ENCODE measurements around the gene VGLL2. TPM values are rescaled to one million over a fixed set of nuclear protein-coding genes. Genes with fewer than 3 reads are reported as not detected.

The VGLL2 gene
- total RNA-seq, 2 donors from 2014 or later = 0.28 TPM; not detected in 1

GRCh38 chr6:117307655-117308054, 42.3 kb downstream of the VGLL2 start:
- Histone ChIP-seq H3K27ac (no peak overlapping the region), H3K9me3 (no peaks in the 10 kb centered on the region), H3K4me1 (replicated peaks) (no peaks in the 10 kb centered on the region), H3K36me3 (no peaks in the 10 kb centered on the region), H3K27me3 (replicated peaks; ENCODE audit: insufficient read depth) (no peaks in the 10 kb centered on the region), H3K4me3 (no peak overlapping the region)
- intact Hi-C loops (cut with DNase I) = no loop called here
- DNase-seq (ENCODE audit: low spot score) = no peak
- TF ChIP-seq POLR2AphosphoS5 (IDR thresholded peaks at IDR 0.05) (no peak), POLR2A (IDR thresholded peaks at IDR 0.05) (no peak), CTCF (IDR thresholded peaks at IDR 0.05) (no peak)
- WGBS = 91% methylated on average over 3 of the region's 3 CpGs

- H3K9me3 ChIP-seq = no peaks in the 10 kb centered on the region
- no peak overlapping the region for H3K4me3 ChIP-seq
- intact Hi-C loops (cut with DNase I) = no loop called here
- no peak for DNase-seq (ENCODE audit: low spot score)
- WGBS = 69% methylated on average over 3 of the region's 3 CpGs
- H3K4me1 ChIP-seq (replicated peaks) = no peaks in the 10 kb centered on the region
- no peaks in the 10 kb centered on the region for H3K36me3 ChIP-seq
- no peak for TF ChIP-seq POLR2AphosphoS5 (IDR thresholded peaks at IDR 0.05)
- no peaks in the 10 kb centered on the region for H3K27me3 ChIP-seq (replicated peaks; ENCODE audit: insufficient read depth)
- H3K27ac ChIP-seq = no peak overlapping the region
These were observed 43.7 kb downstream of the VGLL2 start for GRCh38 chr6:117309069-117309468.

- H3K9me3 ChIP-seq = no peaks in the 10 kb centered on the region
- H3K36me3 ChIP-seq = no peaks in the 10 kb centered on the region
- H3K27me3 ChIP-seq (replicated peaks; ENCODE audit: insufficient read depth) = no peaks in the 10 kb centered on the region
- intact Hi-C loops (cut with DNase I) = no loop called here
- TF ChIP-seq POLR2AphosphoS5 (IDR thresholded peaks at IDR 0.05) = no peak
- no peak for TF ChIP-seq CTCF (IDR thresholded peaks at IDR 0.05)
- TF ChIP-seq POLR2A (IDR thresholded peaks at IDR 0.05) = no peak
- no peaks in the 10 kb centered on the region for H3K4me1 ChIP-seq (replicated peaks)
- H3K4me3 ChIP-seq = no peak overlapping the region
- no peak overlapping the region for H3K27ac ChIP-seq
- no peak for DNase-seq (ENCODE audit: low spot score)
These were observed 44.3 kb downstream of the VGLL2 start for GRCh38 chr6:117309611-117310010.

GRCh38 chr6:117311310-117311709, 46.0 kb downstream of the VGLL2 start:
- Histone ChIP-seq H3K4me3 (no peak overlapping the region), H3K4me1 (replicated peaks) (no peaks in the 10 kb centered on the region), H3K27ac (no peak overlapping the region), H3K36me3 (no peaks in the 10 kb centered on the region), H3K9me3 (no peaks in the 10 kb centered on the region), H3K27me3 (replicated peaks; ENCODE audit: insufficient read depth) (no peaks in the 10 kb centered on the region)
- intact Hi-C loops (cut with DNase I) = no loop called here
- TF ChIP-seq POLR2A (IDR thresholded peaks at IDR 0.05) (no peak), POLR2AphosphoS5 (IDR thresholded peaks at IDR 0.05) (no peak), CTCF (IDR thresholded peaks at IDR 0.05) (no peak)
- WGBS = 68% methylated on average over 3 of the region's 3 CpGs
- DNase-seq (ENCODE audit: low spot score) = no peak

GRCh38 chr6:117311726-117312125, 46.4 kb downstream of the VGLL2 start:
- Histone ChIP-seq H3K36me3 (no peaks in the 10 kb centered on the region), H3K27ac (no peak overlapping the region), H3K4me3 (no peak overlapping the region), H3K4me1 (replicated peaks) (no peaks in the 10 kb centered on the region), H3K9me3 (no peaks in the 10 kb centered on the region), H3K27me3 (replicated peaks; ENCODE audit: insufficient read depth) (no peaks in the 10 kb centered on the region)
- TF ChIP-seq POLR2AphosphoS5 (IDR thresholded peaks at IDR 0.05) (no peak), CTCF (IDR thresholded peaks at IDR 0.05) (no peak), POLR2A (IDR thresholded peaks at IDR 0.05) (no peak)
- no peak for DNase-seq (ENCODE audit: low spot score)
- WGBS = 86% methylated on average over 1 of the region's 1 CpG
- intact Hi-C loops (cut with DNase I) = no loop called here
